PC-9 (cell line): ENCODE measurements around the gene ALKBH2. TPM values are rescaled to one million over a fixed set of nuclear protein-coding genes. Genes with fewer than 3 reads are reported as not detected.

Source experiments
- BruUV-seq: library from RNA; stranded (reverse); fragments of 400-500 nt; replicated peaks from 2 replicates; lab custom pipeline; 2021; lab: Mats Ljungman, UMichigan
- CTCF ChIA-PET: fragments of 300-600 bp; sonication (Branson Sonifier 250); formaldehyde crosslinking; loops from one replicate; lab custom pipeline; 2022; ENCODE audit warnings: antibody characterized with exemption; lab: Charles Lee
- POLR2A ChIA-PET: fragments of 300-600 bp; sonication (Branson Sonifier 250); formaldehyde crosslinking; loops from one replicate; lab custom pipeline; 2022; ENCODE audit warnings: antibody characterized with exemption; ENCODE audit not compliant: unreplicated experiment; lab: Charles Lee
- DNase-seq, 2 experiments: peaks; one replicate each; pipeline versions ENCODE4 v3.0.0 to v3.0.0-alpha.2; 2015 to 2022; ENCODE audit warnings: mixed read lengths in 1 of 2
- H2AFZ ChIP-seq: fragments of 200-600 bp; sonication (generic); 2 replicates; pipeline ENCODE4 v1.8.1; 2017; ENCODE audit warnings: antibody characterized with exemption
- H3F3A ChIP-seq: fragments of 200-600 bp; sonication (generic); 2 replicates; pipeline ENCODE4 v1.8.1; 2017; ENCODE audit warnings: antibody characterized with exemption, mild to moderate bottlenecking, low read depth; ENCODE audit not compliant: insufficient read depth
- H3K27ac ChIP-seq: fragments of 200-600 bp; sonication (generic); 2 replicates; pipeline ENCODE4 v1.6.1; 2016; ENCODE audit warnings: mixed run types
- H3K27me3 ChIP-seq: fragments of 200-600 bp; sonication (generic); 2 replicates; pipeline ENCODE4 v1.6.1; 2016; ENCODE audit warnings: low read depth, mixed run types; ENCODE audit not compliant: insufficient read depth
- H3K36me3 ChIP-seq: fragments of 200-600 bp; sonication (generic); 2 replicates; pipeline ENCODE4 v1.6.1; 2016; ENCODE audit warnings: low read depth, mixed run types
- H3K4me1 ChIP-seq: fragments of 200-600 bp; sonication (generic); replicated peaks from 2 replicates; pipeline ENCODE4 v1.6.1; 2016; ENCODE audit warnings: mixed run types; ENCODE audit not compliant: insufficient read depth
- H3K4me2 ChIP-seq: fragments of 200-600 bp; sonication (generic); 2 replicates; pipeline ENCODE4 v1.6.1; 2017; ENCODE audit warnings: mixed run types
- H3K4me3 ChIP-seq: fragments of 200-600 bp; sonication (generic); 2 replicates; pipeline ENCODE4 v1.6.1; 2016; ENCODE audit warnings: mixed run types
- H3K79me2 ChIP-seq: fragments of 200-600 bp; sonication (generic); 2 replicates; pipeline ENCODE4 v1.6.1; 2017; ENCODE audit warnings: low read depth, mixed run types
- H3K9me2 ChIP-seq: fragments of 200-600 bp; sonication (generic); 2 replicates; pipeline ENCODE4 v1.8.1; 2017; ENCODE audit warnings: mild to moderate bottlenecking; ENCODE audit not compliant: insufficient read depth
- H3K9me3 ChIP-seq: fragments of 200-600 bp; sonication (generic); 2 replicates; pipeline ENCODE4 v1.8.1; 2016; ENCODE audit warnings: low read depth; ENCODE audit not compliant: insufficient read depth
- H4K20me1 ChIP-seq: fragments of 200-600 bp; sonication (generic); 2 replicates; pipeline ENCODE4 v1.8.1; 2017; ENCODE audit not compliant: insufficient read depth
- EZH2 ChIP-seq: fragments of 200-600 bp; sonication (generic); IDR thresholded peaks from 2 replicates; pipeline ENCODE4 v1.8.0; 2017; ENCODE audit warnings: antibody characterized with exemption, low read depth
- intact Hi-C: fragments of 100-400 bp; cut with micrococcal nuclease; formaldehyde crosslinking; loops from one replicate; pipeline ENCODE4 v1.10.0; 2022; ENCODE audit not compliant: unreplicated experiment
- total RNA-seq: library from RNA; stranded (reverse); gene quantifications from 2 replicates; pipeline ENCODE4 v1.2.3, GENCODE V29; 2021
- TF ChIP-seq, protein P1 (sequence below): fragments of 200-600 bp; sonication (generic); conservative IDR thresholded peaks from 2 replicates; pipeline ENCODE4 v1.6.1; 2017; ENCODE audit warnings: mixed run types, antibody characterized with exemption, mild to moderate bottlenecking, moderate library complexity

Gene ALKBH2
- total RNA-seq, 1 experiment from 2014 or later, result 14.9 TPM

DNA sequence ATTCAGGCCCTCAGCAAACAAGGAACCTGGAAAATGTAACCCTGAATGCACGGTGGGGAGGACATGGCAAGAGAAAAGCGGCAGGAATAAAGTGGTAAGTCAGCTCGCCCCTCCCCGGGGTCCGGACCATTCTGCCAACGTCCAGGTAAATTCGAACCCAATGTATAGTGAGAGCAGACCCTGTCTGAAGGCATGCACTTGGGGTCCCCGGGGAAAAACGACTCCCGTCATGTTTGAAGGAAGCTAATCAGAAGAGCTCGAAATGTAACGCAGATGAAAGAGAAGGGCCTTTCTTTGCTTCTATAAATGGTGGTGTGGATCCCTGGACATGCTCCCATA, 23.3 kb upstream of the ALKBH2 start:
- ChIA-PET CTCF (interaction anchor here (0.6 kb wide), 1 partner anchor 192 kb away, joined by 6 read pairs; the partner anchor contains the start of gene FOXN4), POLR2A (no interaction called here)
- intact Hi-C loops, result no loop called here
- Histone ChIP-seq H3K79me2 (no peaks in the 10 kb centered on the region), H3K27me3 (no peaks in the 10 kb centered on the region), H3K4me1 (no peaks in the 10 kb centered on the region), H3K36me3 (no peaks in the 10 kb centered on the region), H3K27ac (no peak overlapping the region), H3K9me3 (no peaks in the 10 kb centered on the region), H3F3A (peaks cover 2% of the 10 kb centered on the region; the same call in 1 of the 2 replicates), H3K9me2 (no peaks in the 10 kb centered on the region), H2AFZ (no peak overlapping the region), H4K20me1 (no peaks in the 10 kb centered on the region), H3K4me3 (no peak overlapping the region), H3K4me2 (no peak overlapping the region)
- DNase-seq, result no peak
- no TSS peak for BruUV-seq
- TF ChIP-seq, protein P1, sequence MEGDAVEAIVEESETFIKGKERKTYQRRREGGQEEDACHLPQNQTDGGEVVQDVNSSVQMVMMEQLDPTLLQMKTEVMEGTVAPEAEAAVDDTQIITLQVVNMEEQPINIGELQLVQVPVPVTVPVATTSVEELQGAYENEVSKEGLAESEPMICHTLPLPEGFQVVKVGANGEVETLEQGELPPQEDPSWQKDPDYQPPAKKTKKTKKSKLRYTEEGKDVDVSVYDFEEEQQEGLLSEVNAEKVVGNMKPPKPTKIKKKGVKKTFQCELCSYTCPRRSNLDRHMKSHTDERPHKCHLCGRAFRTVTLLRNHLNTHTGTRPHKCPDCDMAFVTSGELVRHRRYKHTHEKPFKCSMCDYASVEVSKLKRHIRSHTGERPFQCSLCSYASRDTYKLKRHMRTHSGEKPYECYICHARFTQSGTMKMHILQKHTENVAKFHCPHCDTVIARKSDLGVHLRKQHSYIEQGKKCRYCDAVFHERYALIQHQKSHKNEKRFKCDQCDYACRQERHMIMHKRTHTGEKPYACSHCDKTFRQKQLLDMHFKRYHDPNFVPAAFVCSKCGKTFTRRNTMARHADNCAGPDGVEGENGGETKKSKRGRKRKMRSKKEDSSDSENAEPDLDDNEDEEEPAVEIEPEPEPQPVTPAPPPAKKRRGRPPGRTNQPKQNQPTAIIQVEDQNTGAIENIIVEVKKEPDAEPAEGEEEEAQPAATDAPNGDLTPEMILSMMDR, result no peak
- no peak for TF ChIP-seq EZH2

DNA sequence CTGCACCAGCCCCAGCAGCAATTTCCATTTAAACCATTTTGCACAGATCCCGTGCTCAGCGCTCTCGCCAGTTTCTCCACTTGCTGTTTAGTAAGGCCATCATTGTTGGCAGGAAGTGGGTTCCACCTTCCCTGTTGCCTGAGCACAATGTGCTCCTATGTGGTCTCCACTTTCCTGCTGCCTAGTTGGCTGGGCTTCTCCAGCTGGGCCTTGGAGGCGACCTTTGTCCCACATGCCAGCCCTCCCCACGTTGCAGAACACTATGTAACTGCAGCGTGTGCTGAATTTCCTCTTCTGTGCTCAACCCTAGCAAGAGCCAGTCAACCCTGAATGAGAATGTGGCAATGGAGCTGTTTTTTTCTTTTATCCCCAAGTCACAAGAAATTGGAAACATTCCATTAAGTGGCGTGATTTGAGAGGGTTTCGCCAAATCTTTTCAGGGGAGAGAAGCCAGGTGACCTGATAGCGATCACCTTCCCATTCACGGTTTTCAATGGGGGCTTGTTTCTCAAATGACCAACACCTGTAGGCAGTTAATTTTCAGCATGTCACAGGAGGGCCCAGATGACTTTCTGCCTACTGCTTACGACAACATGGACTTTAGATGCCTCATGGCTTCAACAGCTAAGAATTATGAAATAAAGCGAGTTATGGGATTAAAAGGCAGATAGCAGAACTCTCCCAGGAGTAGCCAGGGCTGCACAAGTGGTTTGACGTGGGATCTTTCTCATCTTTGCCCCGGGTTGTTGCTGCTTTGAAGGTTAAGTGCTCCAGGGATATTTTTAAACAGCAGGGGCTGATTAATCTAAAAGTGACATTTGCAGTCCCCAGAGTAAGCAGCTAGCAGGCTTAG, 22.7 kb upstream of the ALKBH2 start, which contains the start of gene ACACB:
Gene ACACB (plus strand): TSS at position 830 of the 853 bp plus-strand sequence. CDS start 22,819 bp downstream, outside the sequence.
- Histone ChIP-seq H3K4me3 (no peak within 1 kb of the TSS), H3K9me3 (no peaks in the 10 kb centered on the region), H3K79me2 (no peaks in the 10 kb centered on the region), H3K4me2 (no peak within 1 kb of the TSS), H4K20me1 (no peaks in the 10 kb centered on the region), H3K4me1 (no peaks in the 10 kb centered on the region), H3F3A (peaks cover 7% of the 10 kb centered on the region; the same call in 1 of the 2 replicates), H3K27ac (no peak within 1 kb of the TSS), H2AFZ (no peak within 1 kb of the TSS), H3K9me2 (no peaks in the 10 kb centered on the region), H3K27me3 (no peaks in the 10 kb centered on the region), H3K36me3 (no peaks in the 10 kb centered on the region)
- intact Hi-C loops, result no loop called here
- no TSS peak for BruUV-seq
- no peak for DNase-seq
- no peak for TF ChIP-seq EZH2
- TF ChIP-seq, protein P1, result no peak
- ChIA-PET CTCF (interaction anchor here (0.6 kb wide), 1 partner anchor 193 kb away, joined by 6 read pairs; the partner anchor contains the start of gene FOXN4), POLR2A (no interaction called here)

DNA sequence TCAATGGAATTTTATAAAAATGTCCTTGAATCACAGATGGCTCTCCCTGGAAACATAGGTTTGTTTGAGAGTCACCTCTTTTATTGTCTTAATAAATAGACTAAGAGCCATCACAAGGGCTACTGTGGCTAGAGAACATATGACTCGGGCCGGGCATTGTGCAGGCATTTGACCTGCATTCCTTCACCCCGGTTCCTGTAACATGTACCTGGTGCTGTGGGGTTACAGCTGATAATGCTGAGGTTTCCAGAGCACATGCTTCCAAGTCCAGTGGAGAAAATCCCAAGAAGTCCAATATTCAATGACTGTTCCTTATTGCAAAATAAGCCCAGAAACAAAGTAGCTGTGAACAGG, 22.1 kb upstream of the ALKBH2 start:
- H3K4me3 ChIP-seq, result no peak overlapping the region
- intact Hi-C loops, result no loop called here
- BruUV-seq, result no TSS peak
- no peaks in the 10 kb centered on the region for H4K20me1 ChIP-seq
- no peaks in the 10 kb centered on the region for H3K36me3 ChIP-seq
- ChIA-PET POLR2A (no interaction called here), CTCF (no interaction called here)
- H3K27ac ChIP-seq, result no peak overlapping the region
- H3K4me2 ChIP-seq, result no peak overlapping the region
- no peak for DNase-seq
- TF ChIP-seq, protein P1, result no peak
- TF ChIP-seq EZH2, result no peak
- no peak overlapping the region for H2AFZ ChIP-seq
- no peaks in the 10 kb centered on the region for H3K9me2 ChIP-seq
- no peaks in the 10 kb centered on the region for H3K9me3 ChIP-seq
- no peaks in the 10 kb centered on the region for H3K27me3 ChIP-seq
- H3F3A ChIP-seq, result peaks cover 7% of the 10 kb centered on the region; the same call in 1 of the 2 replicates
- H3K4me1 ChIP-seq, result no peaks in the 10 kb centered on the region
- H3K79me2 ChIP-seq, result no peaks in the 10 kb centered on the region
